Lower leg skin (tissue), 4 donors: Measurements from ENCODE around the gene SARNP. TPM values are rescaled to one million over a fixed set of nuclear protein-coding genes. Genes with fewer than 3 reads are reported as not detected.
"Not testable (repeated sequence)": the region's sequence is repeated elsewhere in the genome, so short reads cannot be mapped to it uniquely, and the experiment has no call there.

Experiments used
- DNase-seq, 2 donors: peaks; one replicate each; pipeline ENCODE4 v3.0.0-alpha.2; 2019; ENCODE audit warnings: low spot score in 2 of 2
- H3K4me3 ChIP-seq: fragments of 200-600 bp; sonication (generic); 2 replicates; pipeline ENCODE4 v1.5.1; 2017; ENCODE audit warnings: mild to moderate bottlenecking, low read depth; ENCODE audit not compliant: poor library complexity, severe bottlenecking
- POLR2A ChIP-seq, 2 donors: fragments of 450-650 bp; IDR thresholded peaks; one replicate each; pipeline ENCODE4 v1.6.1; 2016 to 2017; ENCODE audit warnings: antibody characterized with exemption in 2 of 2, mild to moderate bottlenecking in 1 of 2, moderate library complexity in 1 of 2
- WGBS, 2 donors: methylation state at CpG; one replicate each; pipeline ENCODE4 v1.1.5; 2018; 5-methylcytosine and 5-hydroxymethylcytosine counted together
- intact Hi-C: fragments of 100-400 bp; cut with DNase I; formaldehyde crosslinking; loops from one replicate; pipeline ENCODE4 v1.15.0; 2023; ENCODE audit warnings: low total_unique reads
- total RNA-seq, 4 donors: library from RNA; depleted of rRNA; stranded (reverse); fragments of >200 nt; gene quantifications; one replicate each; pipeline ENCODE4 v1.1.0, GENCODE V29; 2016
- TF ChIP-seq, protein P1 (sequence below), 3 donors: fragments of 450-650 bp; IDR thresholded peaks; one replicate each; pipeline ENCODE4 v1.5.1; 2016; ENCODE audit warnings: antibody characterized with exemption in 3 of 3, mild to moderate bottlenecking in 3 of 3, moderate library complexity in 2 of 3

The SARNP gene
- total RNA-seq, 4 donors from 2014 or later: 36.8 to 62.1 (median 59.6) TPM

DNA sequence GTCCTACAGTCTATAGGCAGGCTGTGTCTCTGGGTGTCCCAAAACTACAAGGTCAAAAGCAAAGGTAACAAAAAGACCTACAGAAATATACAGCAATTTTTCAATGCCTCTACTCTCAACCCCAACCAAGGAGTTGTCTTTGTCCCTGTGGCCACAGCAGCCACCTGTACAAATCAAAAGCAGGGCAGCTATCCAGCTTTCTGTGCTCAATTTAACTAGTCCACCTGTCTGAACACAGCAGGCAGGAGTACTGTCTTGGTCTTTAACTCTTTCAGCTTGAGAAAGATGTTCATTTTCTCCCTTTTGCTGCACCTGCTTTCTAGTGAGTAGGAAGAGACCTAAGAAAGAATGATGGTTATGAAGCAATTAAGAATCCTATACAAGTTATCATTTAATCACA lies 54.9 kb downstream of the SARNP start:
- TF ChIP-seq POLR2A (IDR thresholded peaks at IDR 0.05): no peak
- TF ChIP-seq, protein P1, sequence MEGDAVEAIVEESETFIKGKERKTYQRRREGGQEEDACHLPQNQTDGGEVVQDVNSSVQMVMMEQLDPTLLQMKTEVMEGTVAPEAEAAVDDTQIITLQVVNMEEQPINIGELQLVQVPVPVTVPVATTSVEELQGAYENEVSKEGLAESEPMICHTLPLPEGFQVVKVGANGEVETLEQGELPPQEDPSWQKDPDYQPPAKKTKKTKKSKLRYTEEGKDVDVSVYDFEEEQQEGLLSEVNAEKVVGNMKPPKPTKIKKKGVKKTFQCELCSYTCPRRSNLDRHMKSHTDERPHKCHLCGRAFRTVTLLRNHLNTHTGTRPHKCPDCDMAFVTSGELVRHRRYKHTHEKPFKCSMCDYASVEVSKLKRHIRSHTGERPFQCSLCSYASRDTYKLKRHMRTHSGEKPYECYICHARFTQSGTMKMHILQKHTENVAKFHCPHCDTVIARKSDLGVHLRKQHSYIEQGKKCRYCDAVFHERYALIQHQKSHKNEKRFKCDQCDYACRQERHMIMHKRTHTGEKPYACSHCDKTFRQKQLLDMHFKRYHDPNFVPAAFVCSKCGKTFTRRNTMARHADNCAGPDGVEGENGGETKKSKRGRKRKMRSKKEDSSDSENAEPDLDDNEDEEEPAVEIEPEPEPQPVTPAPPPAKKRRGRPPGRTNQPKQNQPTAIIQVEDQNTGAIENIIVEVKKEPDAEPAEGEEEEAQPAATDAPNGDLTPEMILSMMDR (IDR thresholded peaks at IDR 0.05): no peak
- intact Hi-C loops: no loop called here
- DNase-seq: no peak
- H3K4me3 ChIP-seq: no peak overlapping the region

GRCh38 chr12:55760663-55761062 lies 56.9 kb downstream of the SARNP start:
- no peak for DNase-seq
- 93 to 94% methylated on average over 6 of the region's 6 CpGs for WGBS, 2 donors
- no peak for TF ChIP-seq POLR2A (IDR thresholded peaks at IDR 0.05)
- TF ChIP-seq, protein P1 (IDR thresholded peaks at IDR 0.05): no peak
- H3K4me3 ChIP-seq: no peak overlapping the region
- intact Hi-C loops: no loop called here

DNA sequence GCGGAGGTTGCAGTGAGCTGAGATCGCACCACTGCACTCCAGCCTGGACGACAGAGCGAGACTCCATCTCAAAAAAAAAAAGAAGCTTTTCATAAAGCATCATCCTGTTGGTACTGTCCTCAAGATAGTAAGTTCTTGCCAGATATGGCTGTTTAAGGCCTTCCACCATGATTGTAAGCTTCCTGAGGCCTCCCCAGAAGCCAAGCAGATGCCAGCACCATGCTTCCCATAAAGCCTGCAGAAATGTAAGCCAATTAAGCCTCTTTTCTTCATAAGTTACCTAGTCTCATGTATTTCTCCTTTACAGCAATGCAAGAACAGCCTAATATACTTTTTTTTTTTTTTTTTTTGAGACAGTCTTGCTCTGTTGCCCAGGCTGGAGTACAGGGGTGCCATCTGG lies 58.9 kb downstream of the SARNP start:
- DNase-seq, H3K4me3 ChIP-seq, intact Hi-C loops: not testable (repeated sequence)
- WGBS, 2 donors: 95 to 100% methylated on average over 4 of the region's 4 CpGs

- DNase-seq: no peak
- intact Hi-C loops: no loop called here
- no peak overlapping the region for H3K4me3 ChIP-seq
- TF ChIP-seq POLR2A (IDR thresholded peaks at IDR 0.05): no peak
- TF ChIP-seq, protein P1 (IDR thresholded peaks at IDR 0.05): no peak
- WGBS, 2 donors: 60 to 62% methylated on average over 2 of the region's 2 CpGs
Measured at GRCh38 chr12:55757701-55758100, 59.8 kb downstream of the SARNP start.

DNA sequence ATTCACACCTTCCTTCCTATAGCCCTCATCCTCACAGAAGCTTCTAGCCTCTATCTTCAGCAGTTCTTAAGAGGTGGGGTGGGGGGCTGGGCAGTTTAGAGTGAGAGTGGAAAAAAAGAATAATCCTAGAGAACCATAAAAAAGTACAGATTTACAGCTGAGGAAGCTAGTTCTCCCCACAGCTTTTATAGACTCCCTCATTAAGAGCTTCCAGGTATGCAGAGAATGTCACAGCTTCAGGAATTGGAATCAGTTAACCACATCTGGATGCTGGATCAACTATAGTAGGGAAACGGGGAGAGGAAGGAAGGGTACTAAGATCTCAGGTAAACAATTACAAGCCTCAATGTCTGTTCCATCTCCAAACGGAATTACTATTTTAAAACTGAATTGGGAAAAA lies 62.3 kb downstream of the SARNP start:
- 73 to 81% methylated on average over 2 of the region's 2 CpGs for WGBS, 2 donors
- TF ChIP-seq, protein P1 (IDR thresholded peaks at IDR 0.05): no peak
- TF ChIP-seq POLR2A (IDR thresholded peaks at IDR 0.05): no peak
- no peak overlapping the region for H3K4me3 ChIP-seq
- no peak for DNase-seq
- intact Hi-C loops: no loop called here

DNA sequence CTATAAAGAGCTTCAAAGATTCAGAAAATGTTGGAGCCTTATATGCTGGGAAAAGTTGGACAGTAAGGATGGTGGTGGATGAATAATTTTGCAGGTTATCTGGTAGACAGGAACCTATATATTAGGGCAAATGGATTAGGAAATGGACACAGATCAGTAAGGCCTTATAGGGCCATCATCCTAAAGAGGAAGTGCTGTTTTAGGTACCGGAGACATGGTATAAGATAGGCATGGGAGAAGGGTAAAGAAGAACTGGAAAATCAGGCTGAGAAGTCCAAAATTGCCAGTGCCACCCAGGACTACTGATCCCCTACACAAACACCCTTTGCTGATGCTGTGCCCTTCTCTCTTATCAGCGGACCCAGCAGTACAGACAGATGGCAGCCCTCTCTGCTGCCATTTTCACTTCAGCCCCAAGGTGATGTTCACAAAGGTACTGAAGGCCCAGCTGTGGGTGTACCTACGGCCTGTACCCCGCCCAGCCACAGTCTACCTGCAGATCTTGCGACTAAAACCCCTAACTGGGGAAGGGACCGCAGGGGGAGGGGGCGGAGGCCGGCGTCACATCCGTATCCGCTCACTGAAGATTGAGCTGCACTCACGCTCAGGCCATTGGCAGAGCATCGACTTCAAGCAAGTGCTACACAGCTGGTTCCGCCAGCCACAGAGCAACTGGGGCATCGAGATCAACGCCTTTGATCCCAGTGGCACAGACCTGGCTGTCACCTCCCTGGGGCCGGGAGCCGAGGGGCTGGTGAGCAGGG lies 69.1 kb downstream of the SARNP start:
- no peak for DNase-seq
- TF ChIP-seq, protein P1 (IDR thresholded peaks at IDR 0.05): no peak
- TF ChIP-seq POLR2A (IDR thresholded peaks at IDR 0.05): no peak
- intact Hi-C loops: no loop called here
- WGBS, 2 donors: 83 to 89% methylated on average over 17 to 18 of the region's 18 CpGs
- no peak overlapping the region for H3K4me3 ChIP-seq
